ENCODE results near the gene WDR47.
"Not testable (repeated sequence)": the region's sequence is repeated elsewhere in the genome, so short reads cannot be mapped to it uniquely, and the experiment has no call there.

The WDR47 gene

DNA sequence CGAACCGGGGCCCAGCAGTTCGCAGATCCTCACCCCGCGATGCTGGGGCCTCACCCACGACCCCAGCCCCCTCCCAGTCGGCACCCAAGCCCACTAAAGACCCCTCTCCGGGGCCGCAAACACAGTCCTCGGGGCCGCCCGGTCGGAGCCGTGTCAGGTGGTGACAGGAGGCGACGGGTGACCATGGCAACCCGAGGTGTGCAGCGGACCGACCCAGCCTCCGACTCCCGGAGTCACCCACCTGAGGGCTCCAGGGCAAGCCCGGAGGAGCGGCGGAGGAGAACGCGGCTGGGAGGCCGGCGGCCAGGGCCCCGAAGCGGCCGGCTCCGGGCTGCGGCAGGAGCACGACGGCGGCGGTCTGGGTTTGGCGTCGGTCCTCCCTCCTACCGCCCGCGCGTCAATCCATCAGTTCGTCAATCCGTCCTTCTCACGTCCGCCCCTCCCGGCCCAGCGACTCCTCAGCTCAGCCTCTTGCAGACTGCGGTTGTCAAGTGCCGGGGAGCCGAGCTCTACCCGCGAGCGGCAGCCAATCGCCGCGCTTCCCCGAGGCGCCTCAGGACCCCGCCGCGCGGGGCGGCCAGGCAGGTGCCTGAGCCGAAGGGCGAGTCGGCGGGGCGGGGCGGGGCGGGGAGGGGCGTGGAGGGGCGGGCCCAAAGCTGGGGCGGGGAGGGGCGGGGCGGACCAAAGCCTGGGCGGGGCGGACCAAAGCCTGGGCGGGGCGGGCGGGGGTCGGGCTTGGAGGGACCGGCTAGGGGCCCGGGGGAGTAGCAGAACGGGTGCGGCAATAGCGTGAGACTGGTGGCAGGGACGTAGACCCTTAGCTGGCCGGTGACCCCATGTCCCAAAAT, at the start of gene WDR47:
WDR47 (minus strand) TSS at position 482 of the 848 bp plus-strand sequence. CDS start 18,590 bp downstream, outside the sequence.
- peak; percentile 94 for DNase-seq

GRCh38 chr1:109091078-109091838, 49.4 kb upstream of the WDR47 start:
- DNase-seq = peak; percentile 54

- DNase-seq = peak; percentile 84
These were observed 48.5 kb upstream of the WDR47 start, which contains the start of gene TMEM167B for GRCh38 chr1:109090196-109091077. Gene TMEM167B, plus strand, starts transcription at chr1:109090764. Its CDS starts 109 bp downstream, at chr1:109090873.

- peak; percentile 84 for DNase-seq
These were observed 47.5 kb upstream of the WDR47 start for GRCh38 chr1:109089242-109090015.

DNA sequence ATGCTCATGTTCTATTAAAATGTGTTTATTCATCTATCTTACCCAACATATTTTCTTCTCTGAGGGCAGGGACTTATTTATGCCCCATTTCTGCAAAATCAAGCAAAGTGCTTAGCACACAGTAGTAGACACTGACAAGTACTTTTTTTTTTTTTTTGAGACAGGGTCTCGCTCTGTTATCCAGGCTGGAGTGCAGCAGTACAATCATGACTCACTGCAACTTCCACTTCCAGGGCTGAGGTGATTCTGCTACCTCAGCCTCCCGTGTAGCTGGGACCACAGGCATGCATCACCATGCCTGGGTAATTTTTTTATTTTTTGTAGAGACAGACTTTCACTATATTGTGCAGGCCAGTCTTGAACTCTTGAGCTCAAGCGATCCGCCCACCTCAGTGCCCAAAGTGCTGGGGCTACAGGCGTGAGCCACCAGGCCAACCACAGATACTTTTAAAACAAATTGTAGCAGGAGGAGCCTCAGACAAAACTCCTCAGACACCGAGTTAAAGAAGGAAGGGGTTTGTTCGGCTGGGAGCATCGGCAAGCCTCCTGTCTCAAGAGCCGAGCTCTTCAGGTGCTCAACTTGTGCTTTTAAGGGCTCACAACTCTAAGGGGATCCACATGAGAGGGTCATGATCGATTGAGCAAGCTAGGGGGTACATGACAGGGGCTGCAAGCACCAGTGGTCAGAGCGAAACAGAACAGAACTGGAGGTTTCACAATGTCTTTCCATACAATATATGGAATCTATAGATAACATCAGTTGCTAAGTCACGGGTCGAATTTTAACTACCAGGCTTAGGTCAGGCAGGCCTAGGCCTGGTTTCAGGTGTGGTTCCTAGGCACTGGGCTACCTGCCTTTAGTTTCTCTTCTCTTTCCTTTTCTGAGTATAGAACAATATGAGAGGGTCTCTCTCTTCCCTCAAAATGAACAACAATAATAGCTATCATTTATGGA, 42.9 kb upstream of the WDR47 start:
- DNase-seq = no peak

GRCh38 chr1:109083923-109084322, 42.0 kb upstream of the WDR47 start:
- no peak for DNase-seq

DNA sequence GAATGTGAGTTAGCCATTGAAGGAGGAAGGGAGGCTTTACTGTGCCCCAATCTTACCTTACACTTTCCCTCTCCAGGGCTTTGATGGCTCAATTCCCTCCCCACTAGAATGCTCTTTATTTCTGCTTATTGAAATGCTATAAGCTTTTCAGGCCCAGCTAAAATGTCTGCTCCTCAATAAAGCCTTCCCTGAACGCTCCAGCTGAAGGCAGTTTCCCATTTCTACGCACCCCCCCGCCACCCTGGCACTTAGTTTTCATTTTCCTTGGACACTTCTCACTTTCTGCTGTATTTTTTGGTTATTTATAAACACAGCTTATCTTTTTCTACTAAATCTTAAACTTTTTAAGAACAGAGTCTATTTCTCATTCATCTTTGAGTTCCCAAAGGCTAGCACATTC, 41.6 kb upstream of the WDR47 start:
- DNase-seq = no peak

DNA sequence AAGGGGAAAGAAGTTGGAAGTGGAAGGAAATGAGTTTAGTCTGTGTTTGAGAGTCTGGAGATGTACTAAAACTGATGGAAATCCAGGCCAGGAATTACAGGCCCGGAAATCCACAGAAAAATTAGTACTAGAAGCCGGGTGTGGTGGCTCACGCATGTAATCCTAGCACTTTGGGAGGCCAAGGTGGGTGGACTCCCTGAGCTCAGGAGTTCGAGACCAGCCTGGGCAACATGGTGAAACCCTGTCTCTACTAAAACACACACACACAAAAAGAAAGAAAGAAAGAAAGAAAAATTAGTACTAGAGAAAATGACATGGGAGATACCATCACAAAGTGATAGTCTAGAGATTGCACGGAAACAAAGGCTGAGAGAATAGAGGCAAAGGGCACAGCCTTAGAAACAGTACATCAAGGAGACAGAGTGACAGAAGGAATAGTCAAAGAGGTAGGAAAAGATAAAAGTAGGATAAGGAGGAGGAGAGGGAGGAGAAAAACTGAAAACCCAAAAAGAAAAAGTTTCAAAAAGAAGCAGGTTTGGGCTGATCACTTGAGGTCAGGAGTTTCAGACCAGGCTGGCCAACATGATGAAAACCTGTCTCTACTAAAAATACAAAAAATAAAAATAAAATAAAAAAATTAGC, 38.7 kb upstream of the WDR47 start:
- DNase-seq = no peak

DNA sequence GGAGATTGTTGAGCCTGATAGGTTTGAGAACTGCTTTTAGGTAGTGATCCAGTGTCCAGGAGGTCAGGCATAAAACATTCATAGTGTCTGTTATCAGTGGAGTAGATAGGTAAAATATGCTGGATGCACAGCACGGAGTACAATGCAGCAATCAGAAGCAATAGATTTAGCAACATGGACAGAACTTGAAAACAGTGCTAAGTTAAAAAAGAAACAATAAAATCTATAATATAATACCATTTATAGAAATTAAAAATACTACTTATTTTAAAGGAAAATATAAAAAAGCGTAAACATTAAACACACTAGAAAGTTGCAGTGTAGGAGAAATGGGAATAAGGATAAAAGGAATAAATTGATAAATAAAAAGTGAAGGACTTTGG, 37.3 kb upstream of the WDR47 start:
- DNase-seq = no peak

GRCh38 chr1:109078317-109078716, 36.4 kb upstream of the WDR47 start:
- no peak for DNase-seq

GRCh38 chr1:109075531-109076490, 33.9 kb upstream of the WDR47 start, which contains the start of gene TAF13:
Gene TAF13, minus strand, starts transcription at chr1:109076003. Its CDS starts 56 bp downstream, at chr1:109075947.
- DNase-seq = peak; percentile 91

- DNase-seq = no peak
These were observed 27.4 kb upstream of the WDR47 start for GRCh38 chr1:109069294-109069693.

DNA sequence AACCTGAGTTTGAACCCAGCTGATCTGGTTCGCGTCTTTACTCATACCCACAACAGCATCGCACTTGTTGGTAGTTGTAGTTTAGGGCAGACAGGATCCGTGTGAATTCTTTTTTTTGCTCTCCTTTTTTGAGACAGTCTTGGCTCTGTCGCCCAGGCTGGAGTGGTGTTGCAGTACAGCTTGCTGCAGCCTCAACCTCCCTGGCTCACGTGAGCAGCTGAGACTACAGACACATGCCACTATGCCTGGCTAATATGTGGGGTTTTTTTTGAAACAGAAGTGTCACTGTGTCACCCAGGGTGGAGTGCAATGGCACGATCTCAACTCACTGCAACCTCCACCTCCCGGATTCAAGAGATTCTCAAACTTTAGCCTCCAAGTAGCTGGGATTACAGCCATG, 26.0 kb upstream of the WDR47 start:
- no peak for DNase-seq

GRCh38 chr1:109065137-109065536, 23.2 kb upstream of the WDR47 start:
- no peak for DNase-seq

GRCh38 chr1:109061183-109061582, 19.3 kb upstream of the WDR47 start:
- no peak for DNase-seq

DNA sequence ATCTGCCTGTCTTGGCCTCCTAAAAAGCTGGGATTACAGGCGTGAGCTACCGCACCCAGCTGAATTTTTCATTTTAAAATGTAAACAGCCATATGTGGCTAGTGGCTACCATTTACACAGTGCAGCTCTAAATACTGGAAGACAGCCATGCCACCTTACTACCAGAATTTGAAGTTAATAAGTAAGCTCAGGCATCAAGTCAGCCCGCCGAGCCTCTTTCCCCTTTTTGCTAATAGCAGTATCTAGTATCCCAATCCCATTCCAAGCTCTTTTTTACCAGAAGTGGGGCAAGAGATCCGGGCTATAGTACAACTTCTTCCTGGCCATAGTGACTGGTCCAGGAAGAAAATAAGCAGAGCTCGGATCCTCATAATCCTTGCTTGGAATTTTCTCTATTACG, 18.8 kb upstream of the WDR47 start:
- no peak for DNase-seq

DNA sequence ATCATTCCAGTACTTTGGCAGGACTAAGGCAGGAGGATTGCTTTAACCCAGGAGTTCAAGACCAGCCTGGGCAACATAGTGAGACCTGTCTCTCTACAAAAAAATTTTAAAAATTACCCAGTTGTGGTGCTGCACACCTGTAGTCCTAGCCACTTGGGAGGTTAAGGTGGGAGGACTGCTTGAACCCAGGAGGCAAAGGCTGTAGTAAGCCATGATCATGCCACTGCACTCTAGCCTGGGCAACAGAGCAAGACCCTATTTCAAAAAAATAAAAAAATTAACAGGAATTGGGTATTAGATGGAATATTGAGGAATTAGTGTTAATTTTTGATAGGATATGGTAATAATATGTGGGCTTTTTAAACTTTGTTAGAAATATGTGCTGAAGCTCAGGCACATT, 17.1 kb upstream of the WDR47 start:
- DNase-seq = no peak

- no peak for DNase-seq
These were observed 14.2 kb upstream of the WDR47 start for GRCh38 chr1:109056064-109056463.

GRCh38 chr1:109052145-109052544, 10.2 kb upstream of the WDR47 start:
- DNase-seq = not testable (repeated sequence)

All from NCI-H774 (cell line).